IPS DF 4.7 (cell line): ENCODE data around the gene YARS1.
A peak's percentile ranks its signal among the peaks of the same experiment; 100 is the strongest.

ENCODE experiments used
- DNase-seq: peaks from one replicate; pipeline ENCODE4 v3.0.0-alpha.2; 2013; ENCODE audit warnings: low spot score; ENCODE audit errors: extremely low read depth

YARS1 gene

DNA sequence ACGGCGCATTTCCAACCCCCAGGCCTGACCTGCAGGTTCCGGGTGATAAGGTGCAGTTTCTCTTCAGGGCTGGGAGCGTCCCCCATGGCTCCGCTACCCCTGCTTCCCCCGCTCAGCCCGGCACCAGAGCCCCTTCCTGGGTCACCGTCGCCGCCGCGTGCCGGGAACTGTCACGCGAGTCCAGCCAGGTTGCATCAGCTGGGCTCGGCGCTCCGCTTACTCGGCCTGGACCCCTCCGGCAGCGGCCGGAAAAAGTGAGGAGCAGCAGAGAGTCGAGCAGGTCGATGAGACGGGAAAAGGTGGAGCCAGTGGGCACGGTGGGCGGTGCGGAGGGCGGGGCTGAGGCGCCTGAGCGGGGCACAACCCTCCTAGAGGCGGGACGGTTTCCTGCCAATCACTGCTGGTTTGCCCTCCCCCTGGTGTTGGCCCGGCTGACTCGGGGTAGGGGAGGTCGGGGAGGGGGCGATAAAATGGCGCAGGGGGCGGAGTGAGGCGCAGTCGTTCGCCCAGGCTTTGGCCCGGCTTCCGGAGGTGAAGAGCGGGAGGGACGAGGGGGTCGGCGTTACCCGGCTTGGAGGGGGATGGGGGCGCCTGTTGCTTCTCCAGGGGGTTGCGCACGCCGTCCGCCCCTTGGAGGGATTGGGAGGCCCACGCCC, at the start of gene YARS1, which contains the start of gene S100PBP:
Gene YARS1, minus strand, starts transcription at position 200 of the 656 bp plus-strand sequence. Its CDS starts 114 bp downstream, at position 86.
Gene S100PBP, plus strand, starts transcription at position 495 of the 656 bp plus-strand sequence. CDS start 8,447 bp downstream, outside the sequence.
- DNase-seq: peak; percentile 76

- no peak for DNase-seq
These were observed 48.7 kb upstream of the YARS1 start for GRCh38 chr1:32865639-32866405.

DNA sequence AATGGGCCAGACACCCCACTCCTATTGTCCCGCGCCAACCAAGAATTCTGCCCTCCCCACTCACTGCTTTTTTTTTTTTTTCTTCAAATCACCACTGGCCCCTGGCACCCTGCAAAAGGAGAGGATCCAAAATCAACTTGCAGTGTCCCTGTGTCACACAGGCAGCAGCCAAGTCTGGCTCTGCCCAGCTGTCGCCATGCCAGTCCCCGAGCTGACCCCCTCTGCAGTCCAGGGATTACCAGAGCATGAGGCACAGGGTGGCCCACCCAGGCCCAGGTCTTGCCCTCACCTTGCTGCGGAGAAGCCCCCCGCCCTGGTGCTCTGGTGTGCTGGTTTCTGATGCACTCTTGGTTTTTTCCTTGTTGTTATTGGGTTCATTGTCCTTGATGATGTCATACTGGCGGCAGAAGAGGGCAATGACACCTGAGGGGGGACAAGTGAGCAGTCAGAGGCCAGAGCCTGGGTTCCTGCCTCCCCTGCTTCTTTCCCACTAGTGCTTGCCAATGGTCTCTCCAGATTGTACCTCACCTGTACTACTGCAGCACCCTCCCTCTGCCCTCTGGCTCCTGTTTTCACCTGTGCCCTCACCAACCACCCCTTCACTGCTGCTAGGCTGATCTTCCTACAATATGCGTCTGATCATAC, 47.3 kb upstream of the YARS1 start:
- no peak for DNase-seq

DNA sequence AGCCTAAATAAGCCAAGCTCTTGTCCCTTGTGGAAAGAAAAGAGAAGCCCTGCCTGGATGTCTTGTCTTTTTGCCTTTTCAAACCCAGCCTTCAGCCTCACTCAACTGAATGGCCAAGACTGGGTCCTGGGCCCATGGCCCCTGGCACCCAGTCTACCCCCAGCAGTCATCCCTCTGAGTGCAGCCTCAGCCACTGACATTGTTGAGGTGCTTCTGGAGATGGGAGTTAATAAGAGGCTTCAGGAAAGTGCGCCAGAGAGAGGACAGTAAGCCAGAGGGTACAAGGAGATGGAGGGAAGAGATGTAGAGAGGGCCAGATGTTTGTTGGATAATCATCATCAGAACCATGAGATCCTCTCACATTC, 46.7 kb upstream of the YARS1 start:
- DNase-seq: no peak

GRCh38 chr1:32863218-32863880, 46.2 kb upstream of the YARS1 start:
- no peak for DNase-seq

DNA sequence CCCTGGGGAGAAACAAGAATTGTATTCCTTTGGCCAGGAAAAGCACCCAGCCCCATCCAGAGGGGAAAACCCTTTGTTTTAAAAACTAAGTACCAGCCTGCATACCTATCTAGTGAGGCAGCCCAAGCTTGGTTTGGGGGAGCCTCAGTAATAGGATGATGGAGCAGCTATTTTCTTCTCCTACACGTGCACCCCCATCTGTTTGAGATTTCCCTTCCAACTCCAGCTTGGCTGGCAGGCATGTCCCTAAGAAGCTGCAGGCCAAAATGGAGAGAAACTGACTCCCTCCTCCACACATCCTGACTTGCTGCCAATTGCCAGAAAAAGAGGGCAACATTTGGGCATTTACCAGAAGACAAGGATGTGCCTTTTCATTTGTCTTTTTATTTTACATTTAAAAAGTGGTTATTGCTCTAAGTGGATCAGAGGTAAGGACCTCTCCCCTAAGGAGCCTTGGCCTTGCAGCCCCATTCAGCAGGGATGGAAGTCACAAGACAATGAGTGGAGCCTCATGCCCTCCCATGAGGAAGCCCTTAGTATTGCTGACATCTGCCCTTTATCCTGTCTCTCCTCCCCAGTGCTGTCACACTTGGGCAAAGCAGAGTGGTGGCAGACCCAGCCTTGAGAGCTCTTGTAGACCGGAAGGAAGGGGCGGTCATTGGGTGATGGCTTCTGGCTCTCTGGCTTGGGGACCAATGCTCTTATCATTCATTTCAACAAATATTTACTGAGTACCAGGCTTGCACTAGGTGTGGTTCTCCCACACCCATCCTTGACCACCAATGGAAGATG, 44.9 kb upstream of the YARS1 start:
- no peak for DNase-seq

- DNase-seq: no peak
These were observed 43.4 kb upstream of the YARS1 start for GRCh38 chr1:32860566-32860965.

DNA sequence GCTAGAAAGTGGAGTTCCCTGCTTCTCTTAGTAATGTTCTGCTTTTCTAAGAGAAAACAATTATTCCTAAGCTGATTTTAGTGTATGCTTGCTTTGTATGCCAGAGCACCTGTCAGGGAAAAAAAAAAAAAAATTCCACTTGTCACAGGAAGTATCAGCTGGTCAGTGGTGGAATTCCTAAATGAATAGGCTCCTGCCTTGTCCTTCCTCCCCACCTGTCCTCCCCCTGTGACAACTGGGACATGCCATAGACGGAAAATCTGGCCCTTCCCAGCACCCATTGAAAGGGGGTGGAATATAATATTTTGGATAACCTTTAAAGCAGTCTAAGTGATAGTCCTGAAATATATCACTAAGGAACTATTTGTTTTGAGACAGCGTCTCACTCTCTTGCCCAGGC, 42.8 kb upstream of the YARS1 start:
- no peak for DNase-seq

- DNase-seq: no peak
These were observed 41.6 kb upstream of the YARS1 start for GRCh38 chr1:32858791-32859190.

- no peak for DNase-seq
These were observed 41.0 kb upstream of the YARS1 start for GRCh38 chr1:32858136-32858535.

GRCh38 chr1:32855861-32856617, 38.9 kb upstream of the YARS1 start:
- no peak for DNase-seq

- no peak for DNase-seq
These were observed 31.4 kb upstream of the YARS1 start for GRCh38 chr1:32848354-32849063.

GRCh38 chr1:32831878-32832277, 14.7 kb upstream of the YARS1 start:
- no peak for DNase-seq

GRCh38 chr1:32830092-32830852, 13.1 kb upstream of the YARS1 start:
- DNase-seq: no peak

DNA sequence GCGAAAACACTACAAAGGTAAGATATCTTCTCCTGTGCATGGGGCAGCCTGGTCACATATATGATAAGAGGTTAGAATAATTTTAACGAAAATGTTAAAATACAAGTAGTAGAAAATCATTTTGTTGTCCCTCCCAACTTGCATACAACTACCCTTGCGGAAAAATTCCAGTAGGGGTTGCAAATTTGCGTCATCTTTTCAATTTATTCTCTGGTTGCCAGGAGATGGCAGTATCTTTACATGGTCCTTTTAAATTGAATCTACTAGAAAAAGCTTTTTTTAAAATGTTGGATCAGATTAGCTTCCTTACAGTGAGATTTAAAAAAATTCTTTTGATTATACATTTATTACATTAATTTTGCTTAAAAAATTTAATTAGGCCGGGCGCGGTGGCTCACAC, 11.2 kb upstream of the YARS1 start:
- no peak for DNase-seq

- no peak for DNase-seq
These were observed 8.0 kb upstream of the YARS1 start for GRCh38 chr1:32825181-32825580.

- no peak for DNase-seq
These were observed 1.8 kb upstream of the YARS1 start for GRCh38 chr1:32818804-32819541.
